Posterior cingulate gyrus (tissue), 11 donors: ENCODE results near the gene SPI1.

Experiments
- DNase-seq, 10 donors: peaks; one replicate each; pipeline versions ENCODE4 v3.0.0 to v3.0.0-alpha.2; 2020 to 2021; ENCODE audit warnings: mixed read lengths in 3 of 10
- intact Hi-C: fragments of 100-400 bp; cut with DNase I; formaldehyde crosslinking; loops from one replicate; pipeline ENCODE4 v1.15.1; 2023

Gene SPI1

GRCh38 chr11:47369676-47370075 lies 8.7 kb downstream of the SPI1 start:
- intact Hi-C loops, result loop anchor here (5.0 kb wide), 2 partner anchors 83 to 483 kb away; no protein-coding TSS in a partner anchor
- DNase-seq, result peak in 1 of 10 donors; percentile 2

GRCh38 chr11:47366020-47366490 lies 12.3 kb downstream of the SPI1 start:
- DNase-seq, result peak in 2 of 10 donors; percentile 5 to 9
- intact Hi-C loops, result no loop called here

DNA sequence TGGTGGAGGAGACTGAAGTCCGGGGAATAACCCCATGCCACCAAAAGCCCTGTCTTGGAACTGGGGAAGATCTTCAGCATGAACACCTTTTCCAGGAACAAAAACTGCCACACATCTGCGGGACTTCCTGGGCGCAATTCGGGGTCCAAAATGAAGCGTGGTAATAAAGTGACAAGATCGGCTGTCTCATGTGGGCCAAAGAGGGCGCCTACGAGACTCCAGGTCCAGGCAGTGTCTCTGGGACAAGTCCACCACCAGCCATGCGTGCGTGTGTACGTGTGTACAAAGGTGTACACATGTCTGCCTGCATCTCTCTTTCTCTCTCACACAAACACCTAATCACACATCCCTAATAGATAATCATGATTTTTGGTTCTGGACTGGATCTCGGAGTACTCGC lies 16.9 kb downstream of the SPI1 start:
- DNase-seq, result peak in 3 of 10 donors; percentile 36 to 63 (median 43)

DNA sequence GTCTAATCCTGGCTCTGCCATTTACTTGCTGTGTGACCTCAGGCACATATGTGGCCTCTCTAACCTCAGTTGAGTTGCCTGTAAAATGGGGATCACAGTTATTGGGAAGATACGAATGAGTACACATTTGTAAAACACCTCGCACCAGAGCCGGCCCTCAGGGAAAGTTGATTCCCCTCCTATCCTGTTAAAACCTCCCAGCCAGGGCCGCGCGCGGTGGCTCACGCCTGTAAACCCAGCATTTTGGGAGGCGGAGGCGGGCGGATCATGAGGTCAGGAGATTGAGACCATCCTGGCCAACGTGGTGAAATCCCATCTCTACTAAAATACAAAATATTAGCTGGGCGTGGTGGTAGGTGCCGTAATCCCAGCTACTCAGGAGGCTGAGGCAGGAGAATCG lies 18.0 kb downstream of the SPI1 start:
- intact Hi-C loops, result no loop called here
- peak in 3 of 10 donors; percentile 45 to 50 (median 45) for DNase-seq

More for the DNA sequence above, 16.9 kb downstream of the SPI1 start:
- intact Hi-C loops, result no loop called here

GRCh38 chr11:47359586-47359985 lies 18.8 kb downstream of the SPI1 start:
- intact Hi-C loops, result loop anchor here (10.0 kb wide), 1 partner anchor 85 kb away; the partner anchor contains the start of gene MADD
- DNase-seq, result peak in 3 of 10 donors; percentile 46 to 80 (median 73)

GRCh38 chr11:47359162-47359561 lies 19.2 kb downstream of the SPI1 start:
- DNase-seq, result peak in 3 of 10 donors; percentile 43 to 58 (median 55)
- intact Hi-C loops, result loop anchor here (10.0 kb wide), 1 partner anchor 84 kb away; the partner anchor contains the start of gene MADD

DNA sequence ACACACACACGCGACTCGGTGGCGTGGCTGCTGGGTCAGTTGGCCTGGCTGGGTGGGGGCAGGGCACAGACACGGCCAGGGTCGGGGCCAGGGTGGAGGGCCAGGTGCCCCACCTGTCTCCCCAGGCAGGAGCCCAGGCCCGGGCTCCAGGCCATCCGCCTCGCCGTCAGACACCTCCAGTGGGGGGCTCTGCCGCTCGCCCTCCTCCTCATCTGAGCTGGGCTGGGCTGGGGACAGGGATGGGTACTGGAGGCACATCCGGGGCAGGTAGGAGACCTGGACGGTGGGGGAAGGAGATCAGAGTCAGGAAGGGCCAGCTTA lies 19.7 kb downstream of the SPI1 start:
- DNase-seq, result peak in 3 of 10 donors; percentile 47 to 75 (median 51)
- intact Hi-C loops, result loop anchor here (10.0 kb wide), 1 partner anchor 84 kb away; the partner anchor contains the start of gene MADD

- peak in 2 of 10 donors; percentile 13 to 26 for DNase-seq
- intact Hi-C loops, result loop anchor here (10.0 kb wide), 1 partner anchor 83 kb away; the partner anchor contains the start of gene MADD
These were observed 20.2 kb downstream of the SPI1 start for GRCh38 chr11:47357985-47358730.

DNA sequence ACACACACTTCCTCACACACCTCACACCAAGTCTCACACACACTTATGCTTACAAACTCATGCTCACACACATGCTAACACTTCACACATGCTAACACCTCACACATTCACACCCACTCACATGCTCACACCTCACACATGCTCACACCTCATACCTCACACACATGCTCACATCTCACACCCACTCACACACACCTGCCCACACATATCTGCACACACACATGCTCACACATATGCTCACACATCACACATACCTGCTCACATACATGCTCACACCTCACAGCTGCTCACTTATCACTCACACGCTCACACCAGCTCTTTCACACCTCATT lies 21.4 kb downstream of the SPI1 start:
- intact Hi-C loops, result loop anchor here (10.0 kb wide), 1 partner anchor 82 kb away; the partner anchor contains the start of gene MADD
- peak in 1 of 10 donors; percentile 5 for DNase-seq

DNA sequence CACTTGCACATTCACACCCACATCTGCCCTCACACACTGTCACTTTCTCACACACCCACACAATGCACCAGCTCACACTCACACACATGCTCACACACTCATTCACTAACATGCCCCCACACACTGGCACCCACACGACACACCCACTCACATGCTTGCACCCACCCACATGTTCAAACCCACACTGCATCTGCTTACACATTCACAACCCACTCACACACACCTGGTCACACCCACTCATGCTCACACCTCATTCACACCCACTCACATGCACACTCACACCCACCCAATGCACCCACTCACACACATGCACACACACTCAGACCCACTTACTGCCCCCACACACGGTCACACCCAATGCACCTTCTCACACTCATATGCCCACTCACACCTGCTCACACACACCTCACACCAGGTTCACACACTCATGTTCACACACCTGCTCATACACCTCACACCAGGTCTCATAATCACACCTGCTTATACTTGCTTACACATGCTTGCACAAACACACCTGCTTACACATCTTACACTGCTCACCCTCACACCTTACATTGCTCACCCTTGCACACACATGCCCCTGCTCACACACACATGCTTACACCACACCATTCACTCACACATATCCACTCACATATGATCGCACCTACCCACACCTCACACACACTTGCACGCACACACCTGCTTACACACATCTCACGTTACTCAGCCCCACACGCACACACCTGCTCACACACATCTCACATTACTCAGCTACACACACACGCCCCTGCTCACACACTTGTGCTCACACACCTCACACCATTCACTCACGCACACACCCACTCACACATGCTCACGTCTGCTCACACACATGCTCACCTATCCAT lies 22.0 kb downstream of the SPI1 start:
- peak in 3 of 10 donors; percentile 24 to 52 (median 44) for DNase-seq
- intact Hi-C loops, result loop anchor here (10.0 kb wide), 1 partner anchor 82 kb away; the partner anchor contains the start of gene MADD

DNA sequence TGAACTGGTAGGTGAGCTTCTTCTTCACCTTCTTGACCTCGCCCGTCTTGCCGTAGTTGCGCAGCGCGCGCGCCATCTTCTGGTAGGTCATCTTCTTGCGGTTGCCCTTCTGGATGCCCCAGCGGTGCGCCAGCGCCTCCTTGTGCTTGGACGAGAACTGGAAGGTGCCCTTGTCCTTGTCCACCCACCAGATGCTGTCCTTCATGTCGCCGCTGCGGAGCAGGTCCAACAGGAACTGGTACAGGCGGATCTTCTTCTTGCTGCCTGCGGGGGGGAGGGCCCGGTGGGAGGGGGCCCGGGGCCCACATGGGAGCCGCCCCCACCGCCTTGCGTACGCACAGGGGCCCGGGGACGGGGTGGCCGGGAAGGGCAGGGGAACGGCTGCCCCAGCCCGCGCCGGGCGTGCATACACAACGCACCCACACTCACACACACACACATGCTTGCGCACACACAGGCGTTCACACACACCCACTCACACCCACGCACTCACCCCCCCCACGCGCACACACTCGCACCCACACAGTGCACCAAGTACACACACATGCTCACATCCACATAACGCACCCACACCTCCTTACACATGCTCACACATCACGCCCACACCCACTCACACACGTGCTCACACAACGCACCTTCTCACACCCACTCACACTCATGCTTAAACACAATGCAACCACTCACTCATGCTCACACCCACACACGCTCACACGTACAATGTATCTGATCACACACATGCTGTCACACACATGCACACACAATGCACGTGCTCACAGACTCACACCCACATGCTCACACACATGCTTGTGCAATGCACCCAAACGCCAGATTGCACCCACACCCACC lies 22.8 kb downstream of the SPI1 start:
- peak; percentile 82 to 99 (median 93) for DNase-seq
- intact Hi-C loops, result loop anchor here (1.0 to 10.0 kb wide), 3 partner anchors 81 to 178 kb away; partner anchors contain the start of gene MADD

DNA sequence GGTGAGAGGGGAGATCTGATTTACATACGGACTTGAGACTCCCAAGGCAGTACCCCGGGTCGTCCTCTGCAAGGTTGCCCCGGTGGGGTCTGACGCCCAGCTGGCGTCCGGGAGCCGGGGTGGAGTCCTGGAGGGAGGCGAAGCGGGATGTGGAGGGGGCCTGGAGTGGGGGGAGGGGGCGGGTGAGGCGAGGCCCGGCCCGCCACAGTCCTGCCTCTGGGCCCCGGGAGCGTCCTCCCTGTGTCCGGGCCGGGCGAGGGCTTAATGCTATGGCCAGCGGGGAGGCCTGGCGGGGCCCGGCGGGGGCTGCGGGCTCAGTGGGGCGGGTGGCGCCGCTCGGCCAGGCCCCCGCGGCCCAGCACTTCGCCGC lies 23.4 kb downstream of the SPI1 start:
- DNase-seq, result no peak
- intact Hi-C loops, result loop anchor here (1.0 to 10.0 kb wide), 3 partner anchors 80 to 178 kb away; partner anchors contain the start of gene MADD

DNA sequence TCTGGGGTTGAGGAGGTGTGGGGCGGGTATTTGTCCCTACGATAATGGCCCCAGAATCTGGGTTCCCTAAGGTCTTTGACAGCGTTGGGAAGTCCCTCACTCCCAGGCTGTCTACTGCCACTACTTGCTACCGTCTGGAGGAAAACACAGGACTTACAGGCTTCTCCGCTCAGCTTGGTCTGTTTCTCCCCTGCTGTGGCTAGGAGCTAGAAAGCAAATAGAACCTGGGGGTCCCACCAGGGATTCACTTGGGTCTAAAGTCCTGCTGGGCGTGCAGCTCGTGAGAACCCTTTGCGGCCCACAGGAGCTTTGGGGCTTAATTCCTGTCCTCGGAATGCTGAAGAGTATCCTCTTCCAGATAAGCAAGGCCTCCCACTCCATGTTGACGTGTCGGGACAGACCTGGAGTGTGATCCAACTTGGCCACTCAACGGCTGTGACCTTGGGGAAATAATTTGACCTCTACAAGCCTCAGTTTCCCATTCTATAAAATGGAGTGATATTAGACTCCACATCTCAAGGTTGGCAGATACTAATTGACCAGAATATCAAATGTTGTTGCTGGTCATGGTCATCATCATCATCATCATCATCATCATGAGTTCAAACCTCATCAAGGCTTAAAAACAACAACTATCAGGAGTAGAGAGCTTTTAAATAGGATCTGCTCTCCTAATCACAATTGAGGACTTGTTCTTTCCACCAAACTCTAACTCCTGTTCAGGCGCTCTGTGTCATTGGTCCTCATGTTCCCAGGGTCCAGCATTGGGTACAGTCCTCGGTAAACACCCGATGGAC lies 24.2 kb downstream of the SPI1 start:
- intact Hi-C loops, result loop anchor here (2.0 to 10.0 kb wide), 2 partner anchors 79 to 169 kb away; partner anchors contain the start of gene MADD
- DNase-seq, result no peak

DNA sequence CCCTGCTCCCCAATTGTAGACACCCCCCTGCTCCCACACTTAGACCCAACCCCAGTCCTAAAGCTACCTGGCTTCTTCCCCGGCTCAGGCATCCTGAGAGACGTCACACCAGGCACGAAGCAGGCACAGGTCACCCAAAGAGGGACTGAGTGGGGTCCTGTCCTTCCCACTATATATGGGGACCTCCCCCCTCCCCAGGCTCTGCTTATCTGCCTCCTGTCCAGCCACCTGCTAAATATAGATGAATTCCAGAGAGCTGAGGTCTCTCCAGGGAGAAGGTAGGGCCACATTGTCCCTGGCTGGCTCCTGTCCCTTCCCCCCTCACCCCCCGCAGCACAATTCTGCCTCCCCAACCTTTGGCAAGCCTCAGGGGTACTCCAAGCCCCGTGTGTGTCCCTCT lies 25.8 kb downstream of the SPI1 start, which contains the start of gene MYBPC3:
TSS of gene MYBPC3 (minus strand) at position 147 of the 400 bp plus-strand sequence. CDS start at position 92, 55 bp downstream.
- DNase-seq, result no peak
- intact Hi-C loops, result loop anchor here (10.0 kb wide), 1 partner anchor 78 kb away; the partner anchor contains the start of gene MADD

- intact Hi-C loops, result loop anchor here (10.0 kb wide), 1 partner anchor 77 kb away; the partner anchor contains the start of gene MADD
- peak in 1 of 10 donors; percentile 83 for DNase-seq
These were observed 26.9 kb downstream of the SPI1 start for GRCh38 chr11:47351156-47352126.

GRCh38 chr11:47350315-47350714 lies 28.0 kb downstream of the SPI1 start:
- DNase-seq, result no peak
- intact Hi-C loops, result loop anchor here (10.0 kb wide), 1 partner anchor 76 kb away; the partner anchor contains the start of gene MADD

- intact Hi-C loops, result loop anchor here (10.0 kb wide), 1 partner anchor 75 kb away; the partner anchor contains the start of gene MADD
- no peak for DNase-seq
These were observed 28.7 kb downstream of the SPI1 start for GRCh38 chr11:47349521-47350095.
